ENCODE results near the gene SSBP3.

Gene SSBP3

GRCh38 chr1:54207287-54207686 lies 198.9 kb downstream of the SSBP3 start:
- no peak for DNase-seq

DNA sequence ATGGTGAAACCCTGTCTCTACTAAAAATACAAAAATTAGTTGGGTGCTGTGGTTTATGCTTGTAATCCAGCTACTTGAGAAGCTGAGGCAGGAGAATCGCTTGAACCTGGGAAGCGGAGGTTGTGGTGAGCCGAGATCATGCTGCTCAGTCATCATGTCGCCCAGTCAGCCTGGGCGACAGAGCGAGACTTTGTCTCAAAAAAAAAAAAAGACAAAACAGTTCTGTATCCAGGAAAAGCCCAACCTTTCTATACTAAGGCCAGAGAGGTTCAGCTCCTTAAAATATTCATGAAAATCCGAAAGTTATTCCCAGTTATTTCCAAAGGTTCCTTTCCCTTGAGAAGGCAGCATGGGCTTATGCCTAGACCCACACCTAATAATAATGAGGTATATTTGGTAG lies 202.0 kb downstream of the SSBP3 start:
- no peak for DNase-seq

- no peak for DNase-seq
Observed at GRCh38 chr1:54200519-54200997, 205.6 kb downstream of the SSBP3 start.

GRCh38 chr1:54199765-54200518 lies 206.3 kb downstream of the SSBP3 start, which contains the start of the genes CYB5RL and MRPL37:
TSS of gene CYB5RL (minus strand) at chr1:54200030. CDS start at chr1:54195616, 4,414 bp downstream.
TSS of gene MRPL37 (plus strand) at chr1:54200167. CDS start at chr1:54200244, 77 bp downstream.
- peak; percentile 91 for DNase-seq

DNA sequence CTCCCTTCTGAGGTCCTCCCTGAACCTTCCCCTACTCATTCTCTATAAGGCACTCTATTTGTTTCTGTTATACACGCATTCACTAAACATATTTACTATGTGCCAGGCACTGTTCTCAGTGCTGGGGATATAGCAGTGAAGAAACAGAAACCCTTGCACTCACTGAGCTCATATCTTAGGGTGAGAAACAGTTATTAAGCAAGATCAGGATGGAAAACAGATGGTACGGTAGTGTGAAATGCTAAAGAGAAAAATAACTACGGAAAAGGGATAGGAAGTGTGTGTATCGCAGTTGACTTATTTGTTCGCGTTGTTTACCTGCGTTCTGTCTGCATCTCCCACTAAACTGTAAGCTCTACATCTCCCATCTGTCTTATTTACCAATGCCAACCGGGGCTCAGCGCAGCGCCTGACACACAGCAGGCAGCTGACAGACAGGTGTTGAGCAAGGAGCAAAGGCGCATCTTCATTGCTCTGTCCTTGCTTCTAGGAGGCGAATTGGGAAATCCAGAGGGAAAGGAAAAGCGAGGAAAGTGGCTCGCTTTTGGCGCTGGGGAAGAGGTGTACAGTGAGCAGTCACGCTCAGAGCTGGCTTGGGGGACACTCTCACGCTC lies 206.9 kb downstream of the SSBP3 start:
- DNase-seq, result no peak

GRCh38 chr1:54193453-54193852 lies 212.7 kb downstream of the SSBP3 start:
- no peak for DNase-seq

DNA sequence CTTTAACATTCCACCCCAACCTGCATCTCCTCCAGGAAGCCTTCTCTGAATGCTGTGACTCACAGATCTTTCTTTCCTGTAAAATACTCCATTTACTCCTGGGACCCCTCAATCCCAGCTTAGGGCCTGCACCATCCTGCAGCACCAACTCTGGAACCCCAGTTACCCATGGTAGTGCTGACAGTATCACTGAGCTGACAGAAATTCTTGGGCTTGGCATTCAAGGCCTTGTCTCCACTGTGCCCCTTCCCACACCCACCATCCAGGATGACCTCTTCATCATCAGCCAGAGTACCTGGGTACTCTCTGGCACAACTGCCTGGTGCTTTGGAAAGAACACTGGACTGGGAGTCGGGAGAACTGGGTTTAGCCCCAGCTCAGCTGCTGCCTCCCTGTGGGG lies 214.7 kb downstream of the SSBP3 start:
- no peak for DNase-seq

- no peak for DNase-seq
Observed at GRCh38 chr1:54190526-54190925, 215.7 kb downstream of the SSBP3 start.

DNA sequence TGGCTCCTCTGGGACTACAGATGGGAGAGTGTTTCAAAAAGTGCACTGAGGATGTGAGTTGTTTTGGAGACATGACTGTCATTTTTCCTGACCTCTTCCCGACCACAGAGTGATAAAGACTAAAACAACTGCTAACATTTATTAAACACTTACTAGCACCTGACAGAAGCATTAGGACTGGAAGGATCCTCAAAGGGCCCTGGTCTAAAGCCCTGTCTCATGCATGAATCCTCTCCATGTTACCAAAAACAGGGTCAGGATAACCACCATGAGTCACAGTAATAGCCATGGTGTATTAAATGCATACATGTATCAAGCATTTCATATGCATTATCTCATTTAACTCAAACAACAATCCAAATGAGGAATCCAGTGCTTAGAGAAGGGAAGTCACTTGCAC lies 217.9 kb downstream of the SSBP3 start:
- no peak for DNase-seq

- no peak for DNase-seq
Observed at GRCh38 chr1:54186056-54186455, 220.1 kb downstream of the SSBP3 start.

DNA sequence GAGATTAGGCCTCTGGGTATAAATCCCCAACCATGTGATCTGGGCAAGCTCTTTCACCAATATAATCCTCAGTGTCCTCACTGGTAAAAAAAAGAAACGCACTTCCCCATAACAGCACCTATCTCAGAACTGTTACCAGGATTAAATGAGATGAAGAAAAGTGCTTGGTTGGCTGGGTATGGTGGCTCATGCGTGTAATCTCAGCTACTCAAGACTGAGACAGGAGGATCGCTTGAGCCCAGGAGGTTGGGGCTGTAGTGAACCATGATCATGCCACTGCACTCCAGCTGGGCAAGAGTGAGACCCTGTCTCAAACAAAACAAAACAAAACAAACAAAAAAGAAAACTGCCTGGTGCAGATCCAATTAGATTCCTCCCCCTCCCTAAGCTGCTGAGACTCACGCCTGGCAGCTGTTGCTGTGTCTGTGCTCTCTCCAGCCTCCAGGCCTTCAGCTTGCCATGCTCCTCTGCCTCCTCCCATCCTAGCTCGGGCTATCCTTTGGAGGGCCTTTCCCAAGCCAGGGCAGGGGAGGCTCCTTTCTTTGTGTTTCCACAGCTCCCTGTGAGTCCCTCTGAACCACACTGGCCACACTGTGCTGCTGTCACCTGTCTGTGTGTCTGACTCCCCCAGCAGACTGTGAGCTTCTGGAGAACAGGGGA lies 225.4 kb downstream of the SSBP3 start:
- DNase-seq, result no peak

GRCh38 chr1:54178296-54179070 lies 227.7 kb downstream of the SSBP3 start:
- DNase-seq, result no peak

GRCh38 chr1:54177726-54178125 lies 228.5 kb downstream of the SSBP3 start:
- no peak for DNase-seq

- no peak for DNase-seq
Observed at GRCh38 chr1:54176621-54177327, 229.4 kb downstream of the SSBP3 start.
